K562 (cell line): ENCODE measurements around the gene CNOT1. TPM values are rescaled to one million over a fixed set of nuclear protein-coding genes. Genes with fewer than 3 reads are reported as not detected.

Source experiments
- ATF2 ChIP-seq: sonication (generic); formaldehyde crosslinking; IDR thresholded peaks from 2 replicates; pipeline ENCODE4 v1.8.1; 2022; ENCODE audit warnings: missing genetic modification reagents
- C11orf30 ChIP-seq: fragments of 450-650 bp; IDR thresholded peaks from 2 replicates; pipeline ENCODE4 v1.6.1; 2016; ENCODE audit warnings: low read depth, mild to moderate bottlenecking
- CHAMP1 ChIP-seq: fragments of 450-650 bp; IDR thresholded peaks from 2 replicates; pipeline ENCODE4 v1.6.1; 2016; ENCODE audit warnings: mild to moderate bottlenecking
- CREB1 ChIP-seq, 2 experiments: sonication (generic) in 1 of 2; formaldehyde crosslinking in 1 of 2; IDR thresholded peaks; 2 replicates each; pipeline versions ENCODE4 v1.6.1 to v1.8.0; 2012 to 2022; ENCODE audit warnings: inconsistent platforms in 1 of 2, mild to moderate bottlenecking in 1 of 2, missing genetic modification reagents in 1 of 2, moderate library complexity in 1 of 2
- GTF3C2 ChIP-seq: IDR thresholded peaks from 3 replicates; pipeline ENCODE4 v1.6.1; 2011; ENCODE audit warnings: borderline replicate concordance, mild to moderate bottlenecking, moderate library complexity; ENCODE audit not compliant: insufficient read length; ENCODE audit errors: extremely low read depth
- KDM5B ChIP-seq: fragments of 200-600 bp; sonication (generic); IDR thresholded peaks from 2 replicates; pipeline ENCODE4 v1.6.1; 2012; ENCODE audit warnings: low read depth, mild to moderate bottlenecking, moderate library complexity, low read length, control low read depth, inconsistent platforms; ENCODE audit not compliant: insufficient replicate concordance
- LCOR ChIP-seq: sonication (generic); formaldehyde crosslinking; IDR thresholded peaks from 2 replicates; pipeline ENCODE4 v1.8.0; 2022; ENCODE audit warnings: mild to moderate bottlenecking, missing genetic modification reagents
- MCM2 ChIP-seq: fragments of 450-650 bp; IDR thresholded peaks from 2 replicates; pipeline ENCODE4 v1.6.1; 2017; ENCODE audit warnings: low read depth, mild to moderate bottlenecking
- MXI1 ChIP-seq: IDR thresholded peaks from 2 replicates; pipeline ENCODE4 v1.6.1; 2011; ENCODE audit warnings: low read depth, mild to moderate bottlenecking, improper control_type of control experiment, low read length
- PHF21A ChIP-seq: fragments of 450-650 bp; IDR thresholded peaks from 2 replicates; pipeline ENCODE4 v1.6.1; 2017; ENCODE audit warnings: low read depth, borderline replicate concordance
- POLR2AphosphoS2 ChIP-seq: IDR thresholded peaks from 2 replicates; pipeline ENCODE4 v1.6.1; 2012; ENCODE audit warnings: low read length, improper control_type of control experiment
- POLR2G ChIP-seq: fragments of 200-400 bp; formaldehyde crosslinking; IDR thresholded peaks from 2 replicates; pipeline ENCODE4 v1.6.1; 2017; ENCODE audit warnings: low read depth, mild to moderate bottlenecking, antibody characterized with exemption, low read length, moderate library complexity
- RBM22 ChIP-seq: fragments of 200-400 bp; formaldehyde crosslinking; IDR thresholded peaks from 2 replicates; pipeline ENCODE4 v1.6.1; 2018; ENCODE audit warnings: low read length, low read depth; ENCODE audit not compliant: poor library complexity, severe bottlenecking
- SMARCC2 ChIP-seq: fragments of 450-650 bp; IDR thresholded peaks from 2 replicates; pipeline ENCODE4 v1.6.1; 2017; ENCODE audit warnings: antibody characterized with exemption, moderate library complexity, mild to moderate bottlenecking, low read depth
- SRSF3 ChIP-seq: fragments of 200-400 bp; formaldehyde crosslinking; IDR thresholded peaks from 2 replicates; pipeline ENCODE4 v1.6.1; 2016; ENCODE audit warnings: mild to moderate bottlenecking, low read length, moderate library complexity; ENCODE audit not compliant: insufficient read depth
- ZBTB1 ChIP-seq: sonication (generic); formaldehyde crosslinking; IDR thresholded peaks from 2 replicates; pipeline ENCODE4 v1.8.1; 2023; ENCODE audit warnings: missing genetic modification reagents, low read depth, mild to moderate bottlenecking, borderline replicate concordance
- ZFP1 ChIP-seq: fragments of 450-650 bp; formaldehyde crosslinking; IDR thresholded peaks from 2 replicates; pipeline ENCODE4 v1.4.0; 2020; ENCODE audit warnings: mild to moderate bottlenecking, mixed read lengths
- ZNF311 ChIP-seq: fragments of 250-450 bp; sonication (Bioruptor Pico); IDR thresholded peaks from 2 replicates; pipeline ENCODE4 v1.4.0; 2020; ENCODE audit warnings: mild to moderate bottlenecking, moderate library complexity
- ZNF431 ChIP-seq: sonication (generic); formaldehyde crosslinking; IDR thresholded peaks from 2 replicates; pipeline ENCODE4 v1.8.0; 2022; ENCODE audit warnings: mild to moderate bottlenecking, missing genetic modification reagents
- ZSCAN32 ChIP-seq: fragments of 450-650 bp; formaldehyde crosslinking; IDR thresholded peaks from 2 replicates; pipeline ENCODE4 v1.4.0; 2020; ENCODE audit warnings: mild to moderate bottlenecking, moderate library complexity
- polyA plus RNA-seq, 8 experiments: library from polyadenylated mRNA; depleted of rRNA in 4 of 8; stranded (reverse) in 5 of 8; unstranded in 3 of 8; fragments of >200 nt; fragmentation: Nextera tagmentation in 2 of 8; fragmentation: Illumina TruSeq in 1 of 8; extraction: Ambion mirVana in 2 of 8; extraction: Trizol in 1 of 8; gene quantifications; 2 replicates each; pipeline versions ENCODE4 v1.2.1 to v1.2.3, GENCODE V29; 2011 to 2014; ENCODE audit warnings: inconsistent platforms in 1 of 8, missing spikeins in 1 of 8
- total RNA-seq, 7 experiments: library from RNA; depleted of rRNA in 6 of 7; stranded (reverse); fragments of >200 nt in 6 of 7; fragmentation: Illumina TruSeq in 2 of 7; extraction: Trizol in 2 of 7; gene quantifications; 2 replicates each; pipeline versions ENCODE4 v1.2.1 to v1.2.3, GENCODE V29; 2011 to 2021; ENCODE audit warnings: low replicate concordance in 1 of 7

The CNOT1 gene
- total and polyA plus RNA-seq, 9 of the 15 experiments (the other 6 are each of a cell fraction or from before 2014, with no cell fraction given) = 110 to 270 (median 220) TPM

- TF ChIP-seq GTF3C2 = no peak
- TF ChIP-seq CHAMP1 = no peak
- peak; percentile 79 for TF ChIP-seq KDM5B
- TF ChIP-seq RBM22 = peak; percentile 93
- peak; percentile 82 for TF ChIP-seq LCOR
- peak; percentile 88 for TF ChIP-seq C11orf30
- peak; percentile 73 for TF ChIP-seq CREB1 (IDR thresholded peaks at IDR 0.05)
- peak; percentile 74 for TF ChIP-seq CREB1 (CRISPR knock-in tag; IDR thresholded peaks at IDR 0.05)
- TF ChIP-seq ZNF311 (CRISPR knock-in tag) = no peak
- TF ChIP-seq POLR2G = peak; percentile 96
- TF ChIP-seq ZSCAN32 (CRISPR knock-in tag) = no peak
- peak; percentile 96 for TF ChIP-seq MXI1
- TF ChIP-seq ZFP1 (CRISPR knock-in tag) = no peak
- TF ChIP-seq ZNF431 (CRISPR knock-in tag) = peak; percentile 13; the same call in 1 of the 2 replicates
- TF ChIP-seq ATF2 (CRISPR knock-in tag) = no peak
- TF ChIP-seq POLR2AphosphoS2 = no peak
- TF ChIP-seq MCM2 = no peak
- no peak; the same call in 1 of the 2 replicates for TF ChIP-seq ZBTB1 (CRISPR knock-in tag)
- no peak for TF ChIP-seq SRSF3
- no peak for TF ChIP-seq SMARCC2
- no peak for TF ChIP-seq PHF21A
These were observed 114.3 kb downstream of the CNOT1 start, which contains the start of gene SETD6 (continued) for GRCh38 chr16:58515125-58515870.
